DMS 273 (cell line): Measurements from ENCODE around the gene TUBA3E.
"Not testable (repeated sequence)": the region's sequence is repeated elsewhere in the genome, so short reads cannot be mapped to it uniquely, and the experiment has no call there.

Experiments used
- DNase-seq: peaks from one replicate; lab custom pipeline; 2025; ENCODE audit not compliant: unreplicated experiment; lab: John Stamatoyannopoulos, UW

Gene TUBA3E

DNA sequence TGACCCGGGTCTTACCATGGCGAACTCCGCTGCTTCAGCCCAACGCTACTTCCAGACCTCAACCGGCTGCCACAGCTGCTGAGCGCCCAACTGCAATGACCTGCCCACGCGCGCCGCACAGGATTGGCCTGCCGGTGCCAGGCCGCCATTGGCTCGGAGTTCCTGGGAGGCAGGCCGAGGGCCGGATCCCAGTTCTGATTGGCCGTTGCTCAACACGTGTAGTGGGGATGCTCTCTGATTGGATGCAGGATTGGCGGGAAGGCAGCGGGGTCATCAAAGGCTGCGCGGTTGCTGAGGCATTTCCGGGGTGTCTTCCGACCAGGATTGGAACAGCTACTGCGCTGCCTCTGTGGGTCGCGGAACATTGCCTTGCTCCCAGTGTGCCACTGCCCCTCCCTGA lies at the start of gene TUBA3E:
Gene TUBA3E, minus strand, starts transcription at position 97 of the 400 bp plus-strand sequence. Its CDS starts 79 bp downstream, at position 18.
- DNase-seq = no peak

DNA sequence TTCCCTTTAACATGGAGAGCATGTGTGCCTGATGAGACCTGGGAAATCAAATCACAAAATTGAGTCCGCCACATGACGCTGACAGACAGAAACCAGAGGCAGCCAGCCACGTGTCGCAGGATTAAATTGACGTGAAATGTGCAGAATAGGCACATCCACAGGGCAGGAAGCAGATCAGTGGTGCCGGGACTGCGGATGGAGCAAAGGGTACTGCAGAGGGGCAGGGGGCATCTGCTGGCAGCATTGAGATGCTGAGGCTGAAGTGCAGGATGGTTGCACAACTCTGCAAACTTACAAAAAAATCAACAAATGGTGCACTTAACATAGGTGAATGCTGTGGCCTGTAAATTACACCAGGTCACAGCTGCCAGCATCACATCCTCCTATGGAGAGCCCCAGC lies 48.2 kb upstream of the TUBA3E start:
- DNase-seq = no peak

DNA sequence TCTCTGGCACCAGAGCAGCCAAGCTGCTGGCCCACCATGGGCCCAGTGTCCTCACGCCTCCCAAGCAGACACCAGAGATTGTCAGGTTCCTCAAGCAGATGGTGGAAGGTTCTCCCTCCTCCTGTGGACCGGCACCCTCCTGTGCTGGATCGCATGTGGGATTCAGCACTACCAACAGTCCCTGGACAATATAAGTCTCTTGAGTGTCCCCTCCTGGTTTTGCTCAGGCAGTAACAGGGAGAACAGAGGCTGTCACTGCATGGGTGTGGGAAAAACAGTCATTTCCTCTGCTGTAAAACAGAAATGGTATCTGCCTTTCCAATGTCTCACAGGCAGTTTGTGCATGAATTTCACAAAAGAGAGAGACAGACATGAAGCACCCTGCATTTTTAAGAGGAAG lies 47.7 kb upstream of the TUBA3E start:
- no peak for DNase-seq

DNA sequence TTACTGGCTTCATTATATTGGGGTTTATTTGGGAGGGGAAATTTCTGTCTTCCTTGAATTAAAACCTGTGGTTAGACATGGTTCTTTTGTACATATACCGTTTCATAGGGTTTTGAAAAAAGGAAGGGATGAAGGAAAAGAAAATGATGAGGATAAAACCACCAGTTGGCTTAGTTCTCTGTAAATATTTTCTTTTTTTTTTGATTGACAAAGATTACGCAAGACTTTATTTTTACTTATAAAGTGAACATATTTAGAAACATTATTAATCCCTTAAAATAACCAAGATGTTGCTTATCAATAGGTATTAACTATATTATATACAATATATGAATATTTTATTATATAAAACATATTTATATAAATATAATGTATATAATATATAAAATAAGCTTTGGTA lies 45.1 kb upstream of the TUBA3E start:
- no peak for DNase-seq

DNA sequence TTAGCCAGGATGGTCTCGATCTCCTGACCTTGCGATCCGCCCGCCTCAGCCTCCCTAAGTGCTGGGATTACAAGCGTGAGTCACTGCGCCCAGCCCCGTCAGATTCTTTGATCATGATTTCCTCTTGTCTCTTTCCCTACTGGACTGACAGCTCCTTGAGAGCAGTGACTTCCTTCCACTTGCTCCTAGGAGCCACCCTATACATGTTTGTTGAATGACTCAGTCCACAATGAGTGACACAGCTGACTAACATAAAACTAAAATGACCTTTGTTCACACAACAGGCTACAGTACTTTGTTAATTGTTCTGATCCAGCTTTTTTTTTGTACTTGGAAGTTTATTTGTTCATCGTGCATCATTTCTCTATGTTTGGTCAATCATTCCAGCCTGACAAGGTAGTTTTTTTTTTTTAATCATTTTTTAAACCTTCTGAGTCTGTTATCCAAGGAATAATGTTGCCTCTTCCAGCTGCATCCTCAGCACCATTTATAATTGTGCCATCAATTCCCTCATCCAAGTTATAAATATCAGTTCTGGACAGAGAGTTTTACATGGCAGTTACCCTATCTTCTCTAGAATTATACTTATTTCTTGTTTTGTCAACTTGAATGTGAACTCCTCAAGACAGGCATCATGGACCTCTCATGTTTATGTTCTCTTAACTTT lies 42.9 kb upstream of the TUBA3E start:
- no peak for DNase-seq

DNA sequence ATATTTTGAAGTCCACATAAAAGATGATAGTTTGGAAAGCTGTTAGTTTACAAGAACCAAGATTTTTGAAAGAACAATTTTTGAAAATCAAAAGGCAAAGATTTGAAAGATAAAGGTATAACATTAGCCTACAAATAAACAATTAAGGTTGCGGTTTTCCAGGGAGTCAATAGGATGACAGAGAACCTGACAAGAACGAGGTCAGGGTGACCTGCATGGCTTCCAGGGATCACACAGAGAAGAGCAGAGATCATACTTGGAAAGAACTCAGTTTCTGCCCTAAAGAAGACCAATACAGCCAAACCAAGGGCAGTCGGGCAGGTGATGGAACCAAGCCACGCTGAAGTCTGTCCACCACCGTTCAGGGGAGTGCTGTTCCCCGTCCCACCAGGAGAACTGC lies 41.3 kb upstream of the TUBA3E start:
- not testable (repeated sequence) for DNase-seq

DNA sequence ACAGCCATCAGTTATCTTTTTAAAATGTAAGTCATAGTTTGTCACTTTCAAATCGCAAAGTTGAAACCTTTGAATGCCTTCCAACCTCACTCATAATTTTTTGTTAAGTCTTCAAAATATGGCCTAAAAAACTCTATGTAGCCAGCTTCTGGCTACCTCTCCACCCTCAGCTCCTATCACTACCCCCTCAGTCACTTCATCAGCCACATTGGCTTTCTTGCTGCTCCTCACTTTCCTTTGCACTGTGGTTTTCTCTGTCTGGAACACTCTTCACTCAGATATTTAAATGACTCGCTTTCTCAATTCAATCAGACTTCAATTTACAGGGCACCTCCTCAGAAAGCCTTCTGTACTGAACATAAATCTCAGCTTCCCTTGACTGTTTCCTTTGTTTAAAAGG lies 34.8 kb upstream of the TUBA3E start:
- DNase-seq = not testable (repeated sequence)

DNA sequence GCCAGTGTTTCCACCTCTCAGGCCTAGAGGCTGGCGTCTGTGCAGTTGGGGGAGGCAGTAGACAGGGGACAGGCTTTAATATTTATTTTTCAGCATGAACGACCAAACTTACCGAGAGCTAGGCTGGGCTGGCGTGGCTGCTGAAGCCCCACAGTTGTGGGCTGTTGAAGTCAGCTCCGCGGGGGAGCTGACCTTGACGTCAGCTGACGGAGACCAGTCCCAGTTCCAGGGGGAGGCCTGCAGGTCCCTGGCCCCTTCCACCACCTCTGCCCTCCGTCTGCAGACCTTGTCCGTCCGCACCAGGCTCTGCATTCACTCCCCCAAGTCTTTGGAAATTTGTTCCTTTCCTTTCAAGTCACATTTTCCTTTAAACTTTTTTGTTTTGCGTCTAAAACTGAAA lies 33.4 kb upstream of the TUBA3E start:
- DNase-seq = no peak

DNA sequence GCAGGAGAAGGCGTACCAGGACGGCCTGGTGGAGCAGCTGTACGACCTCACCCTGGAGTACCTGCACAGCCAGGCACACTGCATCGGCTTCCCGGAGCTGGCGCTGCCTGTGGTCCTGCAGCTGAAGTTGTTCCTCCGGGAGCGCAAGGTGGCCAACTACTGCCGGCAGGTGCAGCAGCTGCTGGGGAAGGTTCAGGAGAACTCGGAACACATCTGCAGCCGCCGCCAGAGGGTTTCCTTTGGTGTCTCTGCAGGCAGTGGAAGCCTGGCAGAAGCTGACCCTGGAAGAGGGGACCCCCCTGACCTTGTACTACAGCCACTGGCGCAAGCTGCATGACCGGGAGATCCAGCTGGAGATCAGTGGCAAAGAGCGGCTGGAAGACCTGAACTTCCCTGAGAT lies 32.7 kb upstream of the TUBA3E start:
- DNase-seq = not testable (repeated sequence)

DNA sequence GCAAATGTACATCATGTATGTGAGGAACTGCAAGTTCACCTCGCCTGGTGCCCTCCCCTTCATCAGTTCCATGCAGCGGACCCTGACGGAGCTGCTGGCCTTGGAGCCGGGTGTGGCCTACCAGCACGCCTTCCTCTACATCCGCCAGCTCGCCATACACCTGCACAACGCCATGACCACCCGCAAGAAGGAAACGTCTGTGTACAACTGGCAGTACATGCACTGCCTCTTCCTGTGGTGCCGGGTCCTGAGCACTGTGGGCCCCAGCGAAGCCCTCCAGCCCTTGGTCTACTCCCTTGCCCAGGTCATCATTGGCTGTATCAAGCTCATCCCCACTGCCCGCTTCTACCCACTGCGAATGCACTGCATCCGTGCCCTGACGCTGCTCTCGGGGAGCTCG lies 32.1 kb upstream of the TUBA3E start:
- DNase-seq = not testable (repeated sequence)

DNA sequence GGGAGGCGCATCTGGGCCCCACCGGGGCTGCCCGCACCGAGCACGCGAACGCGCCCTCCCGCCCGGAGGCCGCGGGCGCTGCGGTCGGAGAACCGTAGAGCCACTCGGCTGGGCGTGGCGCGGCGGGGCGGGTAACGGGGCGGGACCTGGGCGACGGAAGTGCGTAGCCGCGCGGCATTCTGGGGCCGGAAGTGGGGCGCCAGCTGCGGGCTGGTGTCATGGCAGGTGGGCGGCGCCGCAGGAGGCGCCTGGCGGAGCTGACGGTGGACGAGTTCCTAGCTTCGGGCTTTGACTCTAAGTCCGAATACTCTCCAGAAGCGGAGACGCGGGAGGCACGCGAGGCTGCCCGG lies 30.9 kb upstream of the TUBA3E start:
- not testable (repeated sequence) for DNase-seq

DNA sequence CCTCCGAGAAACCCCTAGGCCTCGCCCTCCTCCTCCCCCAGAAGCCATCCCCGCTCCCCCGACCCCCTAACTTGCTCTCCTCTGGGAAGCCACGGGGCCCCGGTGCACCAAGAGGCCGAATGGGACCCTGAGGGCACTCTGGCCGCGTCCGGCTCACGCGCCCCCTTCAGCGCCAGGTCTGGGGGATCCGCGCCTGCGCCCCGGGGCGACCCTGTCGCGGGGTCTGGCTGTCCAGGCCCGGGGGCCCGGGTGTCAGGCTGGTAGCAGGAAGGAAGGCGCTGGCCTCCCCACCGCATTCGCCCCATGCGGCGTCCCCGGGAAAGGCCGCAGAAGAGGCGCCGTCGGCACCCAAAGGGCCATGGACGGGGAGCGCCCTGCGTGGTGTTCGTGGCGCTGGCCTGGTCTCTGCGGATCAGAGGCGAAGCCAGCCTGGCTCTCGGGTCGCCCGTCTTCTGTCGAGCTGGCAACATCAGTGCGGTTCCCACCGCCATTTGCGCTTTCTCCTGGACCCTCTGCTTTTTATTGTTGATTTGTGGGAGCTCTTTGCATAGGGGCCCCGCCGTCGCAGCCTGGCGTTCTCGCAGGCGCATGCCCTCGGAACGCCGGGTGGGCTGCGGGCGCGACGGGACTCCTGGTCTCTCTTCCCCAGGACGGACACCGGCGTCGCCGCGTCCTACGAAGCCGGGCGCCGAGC lies 30.4 kb upstream of the TUBA3E start:
- not testable (repeated sequence) for DNase-seq

DNA sequence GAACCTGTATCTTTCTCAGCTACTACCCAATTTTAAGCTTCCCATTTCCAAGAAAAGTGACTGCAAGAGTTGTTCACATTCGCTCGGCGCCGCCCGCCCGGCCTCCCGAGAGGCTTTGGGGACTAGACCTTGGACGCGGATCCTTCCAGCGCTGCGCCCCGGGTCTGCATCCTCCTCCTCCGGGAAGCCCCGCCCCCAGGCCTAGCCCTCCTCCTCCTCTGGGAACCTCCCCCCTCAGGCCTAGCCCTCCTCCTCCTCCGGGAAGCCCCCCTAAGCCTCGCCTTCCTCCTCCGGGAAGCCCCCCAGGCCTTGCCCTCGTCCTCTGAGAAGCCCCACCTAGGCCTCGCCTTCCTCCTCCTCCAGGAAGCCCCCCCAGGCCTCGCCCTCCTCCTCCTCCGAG lies 29.8 kb upstream of the TUBA3E start:
- DNase-seq = not testable (repeated sequence)

DNA sequence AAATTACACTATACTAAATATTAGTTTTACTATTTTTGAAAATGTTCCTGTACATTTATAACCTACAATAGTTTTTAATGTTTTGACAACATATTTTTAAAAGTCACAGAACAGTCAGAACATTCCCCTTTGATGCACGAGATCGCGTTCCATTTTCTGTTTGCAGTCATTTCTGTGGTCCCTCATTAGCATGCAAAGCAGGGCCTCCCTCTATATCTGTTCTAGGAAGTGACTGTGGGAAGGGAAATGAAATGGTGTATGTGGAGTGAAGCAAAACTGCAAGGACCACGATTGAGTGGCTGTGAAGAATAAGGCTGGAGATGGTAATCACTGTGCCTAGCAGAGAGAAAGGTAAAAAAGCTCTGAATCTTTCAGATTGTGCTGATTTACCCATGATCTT lies 24.3 kb upstream of the TUBA3E start:
- not testable (repeated sequence) for DNase-seq

DNA sequence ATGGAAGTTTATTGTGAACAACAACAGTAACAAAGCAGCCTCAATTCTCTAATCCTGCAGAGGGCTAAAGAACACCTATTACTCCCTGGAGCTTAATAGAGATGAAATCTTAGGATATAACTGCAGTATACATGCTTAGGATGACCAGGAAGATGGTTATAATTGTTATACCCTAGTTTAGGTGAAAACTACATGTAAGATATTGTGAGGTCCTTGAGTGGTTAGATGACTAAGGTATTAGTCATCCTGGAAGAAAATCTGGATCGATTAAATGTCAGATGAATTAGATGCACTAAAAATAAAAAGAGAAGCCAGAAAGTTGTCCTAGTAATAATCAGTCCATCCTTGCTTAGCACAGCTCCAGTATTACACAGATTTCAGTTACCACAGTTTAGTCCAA lies 22.3 kb upstream of the TUBA3E start:
- not testable (repeated sequence) for DNase-seq

DNA sequence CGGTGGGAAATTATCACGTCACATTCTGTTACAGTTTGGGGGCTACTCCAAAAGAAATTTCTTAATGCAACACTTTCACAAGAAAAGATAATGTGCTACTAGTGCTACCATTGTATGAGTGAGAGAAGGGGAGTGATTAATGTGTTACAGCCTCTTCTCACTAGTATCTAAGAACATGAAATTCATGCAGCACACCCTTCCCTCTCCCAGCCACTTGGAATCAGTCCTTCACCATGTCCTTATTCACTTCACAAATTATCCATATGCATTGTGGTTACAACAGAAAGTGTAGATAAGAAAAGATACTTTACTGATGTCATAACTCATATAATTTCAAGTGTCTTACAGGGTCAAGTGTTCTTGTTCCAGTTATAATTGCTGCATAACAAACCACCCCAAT lies 20.9 kb upstream of the TUBA3E start:
- DNase-seq = not testable (repeated sequence)

DNA sequence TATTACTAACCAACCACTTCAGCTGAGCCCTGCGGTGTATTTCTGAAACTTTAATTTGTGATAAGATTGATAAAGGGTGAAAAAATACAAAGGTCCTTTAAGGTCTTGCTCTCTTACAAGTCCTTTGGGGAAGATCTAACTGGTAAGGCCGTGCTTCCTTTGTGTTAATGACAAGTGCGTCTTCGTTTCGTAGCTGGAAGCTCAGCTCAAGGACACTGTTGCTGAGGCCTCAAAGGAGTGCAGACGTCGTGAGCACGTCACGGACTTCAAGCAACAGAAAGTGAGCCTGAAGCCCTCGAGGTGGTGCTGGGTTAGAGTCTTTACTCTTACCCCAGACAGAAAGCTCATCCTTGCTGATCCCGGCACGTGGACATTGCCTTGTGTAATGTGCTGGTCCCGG lies 8.8 kb upstream of the TUBA3E start:
- not testable (repeated sequence) for DNase-seq

DNA sequence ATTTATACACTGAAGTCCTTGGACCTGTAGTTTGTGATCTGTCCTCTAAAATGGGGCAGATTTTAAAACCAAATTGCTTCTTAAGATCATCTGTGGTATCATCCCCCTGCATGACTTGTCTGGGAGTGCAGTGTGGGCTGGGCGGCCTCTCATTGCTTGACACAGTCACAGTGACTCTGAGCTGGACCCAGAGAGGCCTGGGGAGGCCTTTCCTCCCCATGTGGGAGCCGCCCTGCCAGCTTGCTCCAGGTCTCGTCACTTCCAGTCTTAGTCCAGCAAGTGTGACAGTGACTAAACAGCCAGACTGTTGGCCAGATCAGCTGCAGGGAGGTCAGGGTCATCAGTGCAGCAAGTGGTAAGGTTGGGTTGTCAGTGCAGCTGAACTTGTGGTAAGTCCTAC lies 4.9 kb upstream of the TUBA3E start:
- DNase-seq = not testable (repeated sequence)

DNA sequence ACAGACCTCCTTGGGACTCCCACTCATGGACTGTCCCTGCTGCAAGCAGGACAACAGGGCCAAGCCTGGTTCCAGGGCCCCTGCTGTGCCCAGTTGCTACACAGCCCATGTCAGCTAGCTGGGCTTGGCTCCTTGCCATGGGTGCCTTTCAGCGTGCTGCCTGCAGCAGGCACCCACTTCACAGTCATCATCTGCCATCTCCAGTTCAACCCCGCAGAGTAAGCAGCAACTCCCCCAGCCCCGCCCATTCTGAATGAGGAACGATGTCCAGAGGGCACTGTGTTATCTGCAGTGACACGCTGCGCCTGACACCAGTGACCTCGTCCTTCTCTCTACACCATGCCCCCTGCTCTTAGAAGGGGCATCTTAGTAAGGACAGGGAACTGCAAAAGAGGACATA lies 4.3 kb upstream of the TUBA3E start:
- not testable (repeated sequence) for DNase-seq

DNA sequence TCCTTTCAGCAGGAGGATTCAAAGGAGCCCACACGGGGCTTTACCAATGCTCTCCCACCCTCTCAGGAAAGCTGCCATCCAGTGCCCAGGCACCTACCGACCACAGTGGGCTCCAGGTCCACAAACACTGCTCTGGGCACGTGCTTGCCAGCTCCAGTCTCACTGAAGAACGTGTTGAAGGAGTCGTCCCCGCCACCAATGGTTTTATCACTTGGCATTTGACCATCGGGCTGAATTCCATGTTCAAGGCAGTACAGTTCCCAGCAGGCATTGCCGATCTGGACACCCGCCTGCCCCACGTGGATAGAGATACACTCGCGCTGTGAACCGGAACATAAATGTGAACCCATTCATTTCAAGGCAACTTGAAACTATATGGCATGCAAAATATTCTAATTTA lies 2.2 kb downstream of the TUBA3E start:
- not testable (repeated sequence) for DNase-seq

DNA sequence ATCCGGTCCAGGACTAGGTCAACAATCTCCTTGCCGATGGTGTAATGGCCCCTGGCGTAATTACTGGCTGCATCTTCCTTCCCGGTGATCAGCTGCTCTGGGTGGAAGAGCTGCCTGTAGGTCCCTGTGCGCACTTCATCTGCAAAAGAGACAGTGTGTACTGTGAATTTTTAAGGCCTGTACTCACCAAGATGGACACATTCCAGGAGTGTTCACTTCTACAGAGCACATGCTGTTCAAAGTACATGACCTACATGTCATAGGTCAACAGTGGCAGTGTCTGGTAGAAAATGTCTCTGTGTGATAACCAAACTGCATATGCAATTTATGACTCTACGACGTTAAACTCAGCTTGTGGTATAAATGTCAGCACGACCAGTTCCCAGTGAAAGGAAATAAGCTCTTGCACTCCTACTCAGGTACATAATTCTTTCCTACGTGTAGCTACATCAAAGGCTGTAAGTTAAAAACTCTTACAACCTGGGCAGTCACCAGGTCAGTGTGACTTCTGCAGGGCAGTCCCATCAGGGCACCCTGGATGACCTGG lies 3.1 kb downstream of the TUBA3E start:
- DNase-seq = not testable (repeated sequence)

DNA sequence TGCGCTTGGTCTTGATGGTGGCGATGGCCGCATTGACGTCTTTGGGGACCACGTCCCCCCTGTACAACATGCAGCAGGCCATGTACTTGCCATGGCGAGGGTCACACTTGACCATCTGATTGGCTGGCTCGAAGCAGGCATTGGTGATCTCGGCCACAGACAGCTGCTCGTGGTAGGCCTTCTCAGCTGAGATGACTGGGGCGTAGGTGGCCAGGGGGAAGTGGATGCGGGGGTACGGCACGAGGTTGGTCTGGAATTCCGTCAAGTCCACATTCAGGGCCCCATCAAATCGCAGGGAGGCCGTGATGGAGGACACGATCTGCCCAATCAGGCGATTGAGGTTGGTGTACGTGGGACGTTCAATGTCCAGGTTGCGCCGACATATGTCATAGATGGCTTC lies 4.4 kb downstream of the TUBA3E start:
- not testable (repeated sequence) for DNase-seq
